Hematopoietic multipotent progenitor cell treated with erythropoietin and hydrocortisone succinate and interleukin-3 and kit ligand, for 15 days (in vitro differentiated cells): Measurements from ENCODE around the gene C7.

Experiments used
- DNase-seq: peaks from one replicate; pipeline ENCODE4 v3.0.0-alpha.2; 2015; ENCODE audit warnings: low spot score

C7 gene

DNA sequence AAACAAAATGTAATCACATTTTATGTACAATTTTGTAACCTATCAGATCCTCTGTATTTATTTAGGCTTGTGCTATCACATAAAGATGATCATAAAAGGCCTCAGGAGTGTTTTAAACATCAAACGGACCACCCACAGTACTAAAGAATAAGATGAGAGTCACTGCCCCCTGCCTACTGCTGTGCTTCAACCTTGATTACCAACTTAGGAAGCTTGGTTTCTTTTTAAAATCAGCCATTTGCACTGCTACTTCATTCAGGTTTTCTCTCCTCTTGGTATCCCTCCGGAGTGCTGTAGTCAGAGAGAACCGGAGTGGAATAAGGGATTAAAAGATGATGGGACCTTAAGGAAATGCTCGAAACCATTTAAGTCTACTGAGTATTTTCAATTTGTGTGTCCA is 6.9 kb downstream of the C7 start:
- DNase-seq: no peak

DNA sequence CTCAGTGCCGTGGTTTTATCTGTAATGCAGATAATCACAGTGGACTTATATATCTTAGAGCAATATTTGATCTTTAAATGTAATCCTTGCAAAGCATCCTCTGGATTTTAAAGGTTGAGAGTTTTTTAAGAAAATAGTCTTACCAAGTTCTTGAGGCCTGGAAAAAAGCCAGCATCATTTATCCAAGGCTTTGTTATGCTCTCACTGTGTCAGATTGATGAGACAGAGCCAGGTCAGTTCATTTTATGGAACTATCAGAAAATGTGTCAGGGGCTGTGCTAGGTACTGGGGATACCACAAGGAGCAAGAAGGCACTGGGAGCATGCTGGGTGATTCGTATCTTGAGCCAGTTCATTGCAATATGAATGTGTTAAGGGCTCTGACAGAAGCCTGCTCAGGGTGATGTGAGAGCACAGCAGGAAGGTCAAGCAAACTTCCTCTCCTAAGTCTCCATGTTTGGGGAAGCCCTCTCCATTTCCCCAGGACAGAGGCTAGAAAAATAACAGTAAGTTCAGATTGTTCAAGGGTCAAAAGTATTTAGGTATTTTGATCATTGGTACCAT is 19.7 kb downstream of the C7 start:
- DNase-seq: no peak

DNA sequence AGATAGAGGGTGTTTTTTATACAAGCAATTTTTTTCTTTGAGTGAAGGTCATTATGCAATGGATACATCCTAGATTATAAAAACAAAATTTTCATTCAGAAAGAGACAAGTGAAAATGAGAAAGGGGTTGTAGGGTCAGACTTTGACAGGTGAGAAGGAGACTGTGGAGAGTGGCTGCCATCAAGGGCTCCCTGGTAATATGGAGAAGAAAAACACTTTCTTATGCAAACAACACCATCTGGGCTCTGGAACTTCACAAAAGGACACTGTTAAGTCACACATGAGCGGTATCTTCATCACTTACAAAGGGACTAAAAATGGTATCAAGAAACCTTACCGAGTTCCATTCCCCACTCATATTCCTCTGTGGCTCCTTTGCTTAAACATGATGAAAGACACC is 23.5 kb downstream of the C7 start:
- no peak for DNase-seq

DNA sequence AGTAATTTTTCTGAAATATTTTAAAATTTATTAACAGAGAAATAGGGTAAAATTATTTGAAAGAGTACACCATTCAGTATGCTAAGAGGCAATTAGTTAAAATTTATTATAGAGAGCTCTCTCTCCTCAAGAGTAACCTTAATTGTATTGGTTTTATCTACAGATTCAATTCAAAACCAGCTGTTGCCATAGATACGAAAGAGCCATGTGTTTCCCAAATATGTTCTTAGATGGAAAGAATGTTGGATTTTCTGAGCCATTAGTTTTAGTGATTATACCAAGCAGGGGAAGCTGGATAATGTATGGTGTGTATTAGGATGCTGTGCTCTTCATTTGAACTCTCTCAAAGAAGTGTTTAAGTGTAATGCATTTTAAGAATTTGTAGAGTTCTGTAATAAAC is 27.8 kb downstream of the C7 start:
- DNase-seq: no peak

- DNase-seq: no peak
Observed at GRCh38 chr5:40939753-40940152, 30.5 kb downstream of the C7 start.

GRCh38 chr5:40945111-40945510 is 35.8 kb downstream of the C7 start:
- DNase-seq: no peak

GRCh38 chr5:40955313-40955712 is 46.0 kb downstream of the C7 start:
- no peak for DNase-seq

GRCh38 chr5:40957048-40957447 is 47.8 kb downstream of the C7 start:
- no peak for DNase-seq

- DNase-seq: no peak
Observed at GRCh38 chr5:40958811-40959210, 49.5 kb downstream of the C7 start.

GRCh38 chr5:40960037-40960436 is 50.7 kb downstream of the C7 start:
- no peak for DNase-seq

DNA sequence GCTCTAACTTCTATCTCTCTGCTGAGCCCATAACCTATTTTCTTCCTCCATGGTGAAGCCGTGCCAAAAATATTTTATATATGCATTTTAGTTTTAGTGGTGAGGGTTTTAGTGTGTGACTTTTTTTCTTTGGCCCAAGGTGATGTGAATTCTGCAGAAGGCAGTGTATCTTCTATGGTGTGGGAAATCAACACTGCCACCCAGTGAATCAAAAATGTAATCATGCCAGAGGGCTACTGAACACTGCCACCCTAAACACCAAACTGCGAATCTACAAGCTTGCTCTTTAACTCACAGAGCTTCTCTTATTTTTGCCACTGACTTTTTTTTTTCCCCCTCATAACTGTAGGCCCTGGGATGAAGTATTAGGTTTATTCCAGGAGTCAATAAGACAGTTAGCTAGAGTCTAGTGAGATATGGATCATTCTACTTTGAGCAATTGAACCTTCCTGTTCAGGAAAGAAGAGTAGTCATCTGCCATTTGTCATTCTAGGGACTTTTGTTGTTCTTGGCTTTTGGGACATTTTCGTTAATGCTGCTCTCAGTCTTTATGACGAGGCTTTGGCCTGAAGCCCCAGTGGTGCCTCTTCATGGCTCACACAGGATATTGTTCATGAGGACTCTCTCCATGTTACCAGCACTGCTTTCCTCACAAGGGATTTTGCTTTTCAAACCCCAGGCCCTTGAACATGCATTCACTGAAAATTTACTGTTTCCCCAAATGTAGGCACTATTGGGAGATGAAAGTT is 53.1 kb downstream of the C7 start:
- DNase-seq: no peak

DNA sequence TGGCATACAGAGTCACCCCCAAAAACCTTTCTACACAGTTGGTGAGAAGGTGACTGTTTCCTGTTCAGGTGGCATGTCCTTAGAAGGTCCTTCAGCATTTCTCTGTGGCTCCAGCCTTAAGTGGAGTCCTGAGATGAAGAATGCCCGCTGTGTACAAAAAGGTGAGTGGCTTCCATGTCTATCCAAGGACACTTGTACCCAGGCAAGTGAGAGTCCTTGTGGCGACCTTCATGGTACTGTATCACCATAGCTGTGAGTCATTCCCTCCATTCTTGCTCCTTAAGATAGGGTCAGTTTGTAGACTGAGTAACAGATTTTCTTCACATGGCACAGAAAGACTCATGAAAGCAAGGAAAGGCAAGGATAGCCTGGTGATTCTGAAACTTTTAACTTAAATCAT is 63.1 kb downstream of the C7 start:
- no peak for DNase-seq

GRCh38 chr5:40973364-40974004 is 64.2 kb downstream of the C7 start:
- DNase-seq: no peak

GRCh38 chr5:40976041-40976440 is 66.7 kb downstream of the C7 start:
- no peak for DNase-seq

DNA sequence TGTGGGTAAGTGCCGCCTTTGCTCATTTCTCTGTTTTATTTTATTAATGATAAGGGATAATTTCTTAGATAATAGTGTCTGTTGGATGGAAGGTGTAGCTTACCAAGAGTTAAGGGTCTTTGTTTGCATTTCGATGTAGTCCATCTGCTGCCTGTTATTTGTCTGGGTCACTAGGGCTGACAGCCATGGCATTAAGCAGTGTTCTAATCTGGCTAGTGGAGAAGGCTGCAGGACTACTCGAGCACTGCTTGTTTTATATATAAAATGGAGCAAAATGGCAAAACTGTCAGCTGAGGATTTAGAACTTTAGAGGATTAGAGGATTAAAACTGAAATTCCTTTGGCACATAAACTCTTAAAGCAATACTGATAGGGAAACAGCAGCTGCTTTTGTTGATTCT is 67.5 kb downstream of the C7 start:
- no peak for DNase-seq

GRCh38 chr5:40981420-40981819 is 72.1 kb downstream of the C7 start:
- DNase-seq: no peak

- no peak for DNase-seq
Observed at GRCh38 chr5:40983781-40984180, 74.5 kb downstream of the C7 start.

DNA sequence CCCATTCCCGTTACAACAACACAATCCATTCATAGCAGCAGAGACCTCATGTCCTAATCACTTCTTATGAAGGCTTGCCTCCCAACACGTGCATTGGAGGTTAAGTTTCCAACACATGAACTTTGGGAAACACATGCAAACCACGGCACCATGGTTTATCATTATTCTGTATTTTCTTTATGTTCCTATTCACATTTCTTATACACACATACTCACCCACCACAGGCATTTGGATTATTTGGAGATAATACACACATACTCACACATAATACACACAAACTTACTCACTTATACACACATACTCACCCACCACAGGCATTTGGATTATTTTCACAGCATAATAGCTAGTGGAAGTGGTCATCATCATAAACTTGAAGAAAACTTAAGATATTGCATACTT is 75.6 kb downstream of the C7 start:
- no peak for DNase-seq

DNA sequence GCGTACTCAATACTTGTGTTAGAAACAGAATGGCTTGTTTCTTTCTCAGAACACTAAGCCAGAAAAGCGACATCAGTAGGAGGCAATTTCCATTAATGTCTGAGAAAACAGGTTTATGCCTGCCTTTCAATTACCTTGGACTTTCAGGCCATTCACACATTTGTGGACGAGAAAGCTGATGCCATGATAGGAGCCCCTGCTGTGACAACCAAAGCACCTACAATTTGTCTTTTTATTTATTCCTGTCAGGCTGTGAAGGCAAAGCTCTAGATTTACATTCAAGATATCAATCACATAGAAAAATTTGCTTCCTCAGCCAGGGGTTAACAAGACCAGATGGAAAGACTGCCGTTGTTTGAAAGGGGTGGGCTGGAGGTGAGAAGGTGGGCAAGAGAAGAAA is 76.2 kb downstream of the C7 start:
- DNase-seq: no peak

DNA sequence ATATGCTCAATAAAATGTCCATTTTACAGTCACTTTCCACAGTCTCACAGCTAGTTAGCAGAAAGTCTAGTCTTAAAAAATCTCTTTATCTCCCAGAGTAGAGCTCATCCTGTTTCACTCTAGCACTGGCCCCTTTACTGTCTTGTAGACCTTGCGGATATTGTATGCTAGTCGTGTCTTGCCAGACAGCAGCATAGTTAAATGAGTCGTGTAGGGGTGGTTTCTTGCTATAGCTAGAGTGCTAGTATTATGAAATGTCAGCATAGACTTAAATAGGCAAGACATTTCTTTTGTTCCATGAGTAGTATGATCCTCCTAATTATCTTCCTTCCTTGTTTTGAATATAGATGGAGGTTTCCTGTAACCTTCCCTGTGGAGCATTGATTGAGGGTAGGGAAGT is 77.4 kb downstream of the C7 start:
- DNase-seq: no peak

DNA sequence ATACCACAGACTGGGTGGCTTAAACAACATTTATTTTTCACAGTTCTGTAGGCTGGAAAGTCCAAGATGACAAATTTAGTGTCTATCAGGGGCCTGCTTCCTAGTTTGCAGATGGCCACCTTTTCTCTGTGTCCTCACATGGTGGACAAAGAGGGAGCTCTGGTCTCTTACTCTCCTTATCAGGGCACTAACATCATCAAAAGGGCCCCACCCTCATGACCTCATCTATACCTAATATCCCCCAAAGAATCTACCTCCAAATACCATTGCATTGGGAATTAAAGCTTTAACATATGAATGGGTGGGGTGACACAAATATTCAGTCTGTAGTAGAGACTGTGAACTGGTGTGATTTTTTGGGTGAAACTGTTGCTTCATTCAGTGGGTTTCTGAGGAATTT is 78.1 kb downstream of the C7 start:
- DNase-seq: no peak

DNA sequence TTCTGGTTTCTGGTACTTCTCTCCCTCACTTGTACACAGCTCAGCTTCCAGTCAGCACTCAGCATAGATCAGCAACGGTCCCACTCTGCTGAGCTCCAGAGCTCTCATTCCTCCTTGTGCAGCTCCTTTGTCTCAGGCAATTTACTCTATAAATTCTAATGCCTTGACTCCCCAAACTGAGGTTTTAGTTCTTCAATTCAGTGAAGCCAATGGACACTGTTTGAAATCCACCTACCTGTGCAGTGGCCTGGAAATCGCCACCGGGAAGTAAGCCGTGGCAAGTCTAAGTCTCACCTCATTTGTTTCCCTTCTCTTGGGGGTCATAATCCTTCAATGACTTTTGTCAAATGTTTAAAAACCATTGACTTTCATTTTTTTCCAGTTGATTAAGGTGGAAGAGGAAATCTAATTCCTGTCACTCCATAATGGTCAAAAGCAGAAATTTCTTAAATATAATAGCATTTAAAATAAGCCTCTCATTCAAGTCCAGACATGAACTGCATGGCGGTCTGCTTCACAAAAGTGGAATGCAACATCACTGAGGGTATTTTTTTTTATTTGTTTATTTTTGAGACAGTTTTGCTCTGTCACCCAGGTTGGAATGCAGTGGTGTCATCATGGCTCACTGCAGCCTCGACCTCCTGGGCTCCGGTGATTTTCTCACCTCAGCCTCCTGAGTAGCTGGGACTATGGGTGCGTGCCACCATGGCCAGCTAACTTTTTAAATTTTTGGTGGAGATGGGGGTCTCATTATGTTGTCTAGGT is 79.6 kb downstream of the C7 start:
- DNase-seq: no peak
